WERI-Rb-1 (cell line): ENCODE data around the gene KRT9.
"Not testable (repeated sequence)": the region's sequence is repeated elsewhere in the genome, so short reads cannot be mapped to it uniquely, and the experiment has no call there.

Source experiments
- DNase-seq: peaks from one replicate; pipeline ENCODE4 v3.0.0-alpha.2; 2020
- H3K27ac ChIP-seq: fragments of 250-450 bp; sonication (Bioruptor Pico); 2 replicates; pipeline ENCODE4 v1.5.1; 2020; ENCODE audit warnings: mild to moderate bottlenecking, moderate library complexity
- H3K27me3 ChIP-seq: fragments of 250-450 bp; sonication (Bioruptor Pico); 2 replicates; pipeline ENCODE4 v1.5.1; 2021; ENCODE audit warnings: mild to moderate bottlenecking, low read depth, moderate library complexity; ENCODE audit not compliant: insufficient read depth, severe bottlenecking
- H3K36me3 ChIP-seq: fragments of 250-450 bp; sonication (Bioruptor Pico); 2 replicates; pipeline ENCODE4 v1.5.1; 2020; ENCODE audit warnings: mild to moderate bottlenecking, moderate library complexity
- H3K4me3 ChIP-seq: 2 replicates; pipeline ENCODE4 v1.5.1; 2011; ENCODE audit warnings: low read depth, mild to moderate bottlenecking, control low read depth, low read length
- H3K9me3 ChIP-seq: fragments of 250-450 bp; sonication (Bioruptor Pico); 2 replicates; pipeline ENCODE4 v1.5.1; 2021; ENCODE audit warnings: mild to moderate bottlenecking, moderate library complexity; ENCODE audit not compliant: severe bottlenecking
- TF ChIP-seq, protein P1 (sequence below): IDR thresholded peaks from 2 replicates; pipeline ENCODE4 v1.5.1; 2011; ENCODE audit warnings: low read depth, mild to moderate bottlenecking, control low read depth, inconsistent platforms, low read length

KRT9 gene

DNA sequence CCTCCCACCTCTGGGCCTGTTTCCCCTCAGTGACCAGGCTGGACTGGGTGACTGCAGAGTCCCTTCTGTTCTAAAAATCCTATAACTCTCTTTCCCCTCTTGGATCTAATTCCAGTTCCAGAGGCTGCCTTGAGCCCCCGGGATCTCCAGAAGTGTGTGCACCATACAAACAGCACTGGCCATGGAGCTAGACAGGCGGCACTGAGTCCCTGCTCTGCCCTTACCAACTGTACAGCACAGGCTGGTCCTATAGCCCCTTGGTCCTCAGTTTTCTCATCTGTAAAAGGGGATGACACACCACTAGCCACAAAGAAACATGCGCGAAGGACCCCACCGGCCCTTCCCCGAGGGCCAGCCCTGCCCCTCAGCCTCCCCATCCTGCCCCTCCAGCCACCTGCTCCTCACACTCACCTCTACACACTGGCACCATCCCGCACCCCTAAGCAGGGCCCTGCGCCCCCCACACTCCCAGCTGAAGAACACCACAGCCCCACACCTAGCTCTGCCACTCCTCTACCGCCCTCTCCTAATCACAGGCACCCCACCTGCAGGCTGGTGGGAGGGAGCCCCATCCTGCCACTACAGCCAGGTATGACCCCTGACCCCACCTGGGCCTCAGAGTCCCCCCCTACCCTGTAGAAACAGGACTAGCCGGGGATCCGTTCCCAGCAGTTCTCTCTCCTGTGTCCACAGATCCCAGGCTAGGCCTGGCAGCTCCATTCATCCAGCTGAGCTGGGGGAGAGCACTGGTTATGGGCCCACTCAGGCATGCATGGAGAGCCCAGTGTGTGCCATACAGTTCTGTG is 41.6 kb upstream of the KRT9 start:
- no peaks in the 10 kb centered on the region for H3K36me3 ChIP-seq
- TF ChIP-seq, protein P1, sequence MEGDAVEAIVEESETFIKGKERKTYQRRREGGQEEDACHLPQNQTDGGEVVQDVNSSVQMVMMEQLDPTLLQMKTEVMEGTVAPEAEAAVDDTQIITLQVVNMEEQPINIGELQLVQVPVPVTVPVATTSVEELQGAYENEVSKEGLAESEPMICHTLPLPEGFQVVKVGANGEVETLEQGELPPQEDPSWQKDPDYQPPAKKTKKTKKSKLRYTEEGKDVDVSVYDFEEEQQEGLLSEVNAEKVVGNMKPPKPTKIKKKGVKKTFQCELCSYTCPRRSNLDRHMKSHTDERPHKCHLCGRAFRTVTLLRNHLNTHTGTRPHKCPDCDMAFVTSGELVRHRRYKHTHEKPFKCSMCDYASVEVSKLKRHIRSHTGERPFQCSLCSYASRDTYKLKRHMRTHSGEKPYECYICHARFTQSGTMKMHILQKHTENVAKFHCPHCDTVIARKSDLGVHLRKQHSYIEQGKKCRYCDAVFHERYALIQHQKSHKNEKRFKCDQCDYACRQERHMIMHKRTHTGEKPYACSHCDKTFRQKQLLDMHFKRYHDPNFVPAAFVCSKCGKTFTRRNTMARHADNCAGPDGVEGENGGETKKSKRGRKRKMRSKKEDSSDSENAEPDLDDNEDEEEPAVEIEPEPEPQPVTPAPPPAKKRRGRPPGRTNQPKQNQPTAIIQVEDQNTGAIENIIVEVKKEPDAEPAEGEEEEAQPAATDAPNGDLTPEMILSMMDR: no peak
- no peak overlapping the region for H3K4me3 ChIP-seq
- no peaks in the 10 kb centered on the region for H3K9me3 ChIP-seq
- DNase-seq: no peak
- H3K27me3 ChIP-seq: no peaks in the 10 kb centered on the region
- H3K27ac ChIP-seq: no peak overlapping the region

DNA sequence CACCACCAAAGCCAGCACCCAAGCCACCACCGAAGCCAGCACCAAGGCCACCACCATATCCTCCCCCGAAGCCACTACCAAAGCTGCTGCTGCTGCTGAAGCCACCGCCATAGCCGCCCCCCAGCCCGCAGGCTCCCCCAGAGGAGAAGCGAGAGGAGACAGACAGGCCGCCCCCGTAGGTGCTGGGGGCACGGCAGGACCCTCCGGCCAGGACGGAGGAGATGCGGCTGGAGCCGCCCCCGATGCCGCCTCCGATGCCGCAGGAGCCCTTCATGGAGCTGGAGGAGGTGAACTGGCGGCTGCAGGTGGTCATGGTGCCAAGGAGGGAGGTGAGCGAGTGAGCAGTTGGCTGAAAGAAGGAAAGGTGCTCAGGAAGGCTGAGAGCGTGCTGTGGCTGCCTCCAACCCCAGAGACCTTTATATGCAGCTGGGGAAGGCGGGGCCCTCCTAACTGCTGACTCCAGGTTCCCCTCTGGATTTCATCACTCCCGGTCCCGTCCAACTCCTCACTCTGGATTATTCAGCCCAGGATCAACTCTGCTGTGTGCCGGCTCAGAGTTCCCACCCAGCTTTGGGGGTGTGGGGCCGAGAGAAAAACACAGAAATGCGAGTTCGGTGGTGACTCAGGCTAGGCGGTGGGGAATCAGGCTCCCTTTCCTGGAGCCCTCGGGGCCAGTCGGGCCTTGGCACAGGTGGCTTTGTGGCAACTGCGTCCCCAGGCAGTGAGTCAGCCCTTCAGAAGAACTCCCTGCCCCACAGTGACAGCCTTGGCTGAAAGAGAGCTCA is 40.7 kb upstream of the KRT9 start, which contains the start of gene KRT16:
KRT16 (minus strand) TSS at position 392 of the 785 bp plus-strand sequence; CDS start at position 313, 79 bp downstream.
- DNase-seq: not testable (repeated sequence)

DNA sequence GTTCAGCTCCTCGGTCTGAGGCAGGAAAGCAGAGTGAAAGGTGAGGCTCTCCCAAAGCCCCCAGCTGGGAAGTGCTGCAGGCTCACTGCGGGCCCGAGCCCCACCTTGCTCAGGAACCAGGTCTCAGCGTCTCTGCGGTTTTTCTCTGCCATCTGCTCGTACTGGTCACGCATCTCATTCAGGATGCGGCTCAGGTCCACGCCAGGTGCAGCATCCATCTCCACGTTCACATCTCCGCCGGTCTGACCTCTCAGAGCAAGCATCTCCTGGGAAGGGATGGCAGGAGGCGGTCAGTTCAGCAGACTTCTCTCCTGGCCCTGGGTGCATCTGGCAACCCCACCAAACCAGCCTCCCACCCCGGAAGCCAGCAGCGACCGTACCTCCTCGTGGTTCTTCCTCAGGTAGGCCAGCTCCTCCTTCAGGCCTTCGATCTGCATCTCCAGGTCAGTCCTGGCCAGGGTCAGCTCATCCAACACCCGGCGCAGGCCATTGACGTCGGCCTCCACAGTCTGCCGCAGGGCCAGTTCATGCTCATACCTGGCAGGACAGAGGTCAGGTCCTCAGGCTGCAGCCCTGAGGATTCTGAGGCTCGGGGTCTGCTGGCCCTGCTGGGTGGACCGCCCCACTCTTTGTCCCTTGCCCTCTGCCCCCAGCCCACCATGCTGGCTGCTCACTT is 39.2 kb upstream of the KRT9 start:
- H3K27me3 ChIP-seq: no peaks in the 10 kb centered on the region
- H3K4me3 ChIP-seq: no peak overlapping the region
- DNase-seq: no peak
- TF ChIP-seq, protein P1: no peak
- H3K9me3 ChIP-seq: peaks cover 15% of the 10 kb centered on the region
- no peak overlapping the region for H3K27ac ChIP-seq
- no peaks in the 10 kb centered on the region for H3K36me3 ChIP-seq

More for the DNA sequence above, 40.7 kb upstream of the KRT9 start, which contains the start of gene KRT16:
- not testable (repeated sequence) for H3K9me3 ChIP-seq, H3K27me3 ChIP-seq, H3K4me3 ChIP-seq, H3K27ac ChIP-seq, H3K36me3 ChIP-seq

DNA sequence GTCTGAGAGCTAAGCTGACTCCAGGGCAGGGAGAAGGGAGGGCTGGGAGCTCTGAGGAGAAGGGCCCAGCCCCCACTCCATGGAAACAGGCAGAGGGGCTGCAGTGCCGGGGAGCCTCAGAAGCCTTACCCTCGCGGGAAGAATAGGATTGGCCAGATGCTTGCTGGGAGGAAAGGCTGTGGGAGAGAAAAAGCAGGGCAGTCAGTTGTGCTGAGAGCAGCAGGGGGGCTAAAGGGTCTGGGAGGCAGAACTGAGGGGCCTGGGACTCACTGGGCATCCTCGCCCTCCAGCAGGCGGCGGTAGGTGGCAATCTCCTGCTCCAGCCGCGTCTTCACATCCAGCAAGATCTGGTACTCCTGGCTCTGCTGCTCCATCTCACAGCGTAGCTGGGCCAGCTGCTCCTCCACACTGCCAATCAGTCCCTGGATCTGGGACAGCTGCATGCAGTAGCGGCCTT is 38.2 kb upstream of the KRT9 start:
- peaks cover 16% of the 10 kb centered on the region for H3K9me3 ChIP-seq
- DNase-seq, H3K27ac ChIP-seq, H3K4me3 ChIP-seq, H3K27me3 ChIP-seq, H3K36me3 ChIP-seq: not testable (repeated sequence)
- TF ChIP-seq, protein P1: peak; percentile 50

DNA sequence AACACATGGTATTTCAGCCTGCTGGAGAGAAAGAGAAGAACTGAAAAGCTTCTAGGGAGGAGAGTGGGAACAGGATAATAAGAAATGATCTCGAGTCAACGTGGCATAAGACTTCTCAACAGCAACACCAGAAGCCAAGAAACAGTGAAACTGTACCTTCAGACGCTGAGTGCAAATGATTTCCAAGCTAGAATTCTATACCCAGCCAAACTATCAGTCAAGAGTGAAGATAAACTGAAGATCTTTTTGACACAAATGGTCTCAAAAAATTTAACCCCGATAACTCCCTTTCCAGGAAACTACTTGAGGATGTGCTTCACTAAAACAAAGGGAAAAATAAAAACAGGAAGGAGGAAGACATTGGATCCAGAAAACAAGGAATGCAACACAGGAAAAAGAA is 35.1 kb upstream of the KRT9 start:
- H3K36me3 ChIP-seq, H3K4me3 ChIP-seq, H3K27me3 ChIP-seq, DNase-seq, H3K27ac ChIP-seq: not testable (repeated sequence)
- H3K9me3 ChIP-seq: peaks cover 16% of the 10 kb centered on the region

DNA sequence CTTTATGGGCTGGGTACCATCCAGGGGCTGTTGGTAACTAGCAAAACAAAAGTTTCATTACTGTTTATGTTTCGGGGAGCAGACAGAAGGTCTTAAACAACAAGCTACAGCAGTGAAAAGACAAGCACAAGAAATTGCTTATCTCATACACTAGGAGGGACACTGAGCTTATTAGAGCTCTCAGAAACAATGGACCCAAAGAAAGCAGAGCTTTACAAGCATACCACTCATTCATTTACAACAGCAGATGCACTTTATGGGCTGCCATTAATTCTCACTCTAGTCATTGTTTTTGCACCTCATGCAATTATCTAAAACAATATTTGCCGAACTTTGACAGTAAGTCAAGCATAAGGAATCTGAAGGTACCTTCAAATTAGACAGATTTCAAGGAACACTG is 30.7 kb upstream of the KRT9 start:
- Histone ChIP-seq H3K36me3 (no peaks in the 10 kb centered on the region), H3K9me3 (peaks cover 14% of the 10 kb centered on the region), H3K4me3 (no peak overlapping the region), H3K27ac (no peak overlapping the region), H3K27me3 (no peaks in the 10 kb centered on the region)
- DNase-seq: no peak
- TF ChIP-seq, protein P1: no peak
